HG03064 (cell line): ENCODE measurements around the gene POLA2.
"Not testable (repeated sequence)": the region's sequence is repeated elsewhere in the genome, so short reads cannot be mapped to it uniquely, and the experiment has no call there.

Source experiments
- ATAC-seq: cut with Tn5 transposase; IDR thresholded peaks from one replicate; pipeline ENCODE4 v1.9.1; 2021; ENCODE audit warnings: low read depth; ENCODE audit not compliant: unreplicated experiment

Gene POLA2

DNA sequence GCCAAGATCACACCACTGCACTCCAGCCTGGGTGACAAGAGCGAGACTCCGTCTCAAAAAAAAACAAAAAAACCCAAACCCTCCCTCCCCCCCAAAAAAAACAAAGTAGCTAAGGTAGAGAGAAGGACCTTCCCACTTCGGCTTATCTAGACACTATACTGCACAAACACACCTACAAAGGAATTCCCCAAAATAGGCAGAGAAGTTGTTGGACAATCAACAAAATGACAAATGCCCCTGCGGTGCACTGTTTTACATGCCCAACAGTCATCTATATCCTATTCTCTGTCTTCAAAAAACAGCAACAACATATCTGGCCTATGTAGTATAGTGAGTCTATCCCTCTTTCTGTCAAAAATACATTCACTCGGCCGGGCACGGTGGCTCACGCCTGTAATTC is 65.3 kb downstream of the POLA2 start:
- no peak for ATAC-seq

DNA sequence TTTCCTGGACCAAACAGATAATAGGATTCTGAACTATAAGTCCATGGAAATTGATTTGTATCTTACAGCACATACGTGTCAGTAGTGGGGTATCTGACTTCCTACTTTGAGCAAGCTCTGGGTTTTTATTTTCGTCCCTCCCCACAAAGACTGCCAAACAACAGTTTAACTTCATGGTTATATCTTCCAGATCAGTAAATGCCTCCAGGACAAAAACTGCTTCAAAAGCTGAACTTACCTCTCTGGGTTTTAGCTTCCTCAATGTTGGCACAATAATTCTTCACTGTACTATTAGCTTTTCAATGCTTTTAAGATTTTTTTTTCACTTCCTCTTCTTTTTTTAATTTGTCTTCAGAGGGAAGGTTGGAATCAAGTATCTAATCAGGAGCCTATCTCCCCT is 67.7 kb downstream of the POLA2 start:
- no peak for ATAC-seq

- ATAC-seq: no peak
Measured at GRCh38 chr11:65329944-65330403, 68.2 kb downstream of the POLA2 start.

- no peak for ATAC-seq
Measured at GRCh38 chr11:65330544-65330943, 68.8 kb downstream of the POLA2 start.

GRCh38 chr11:65332591-65332990 is 70.8 kb downstream of the POLA2 start:
- not testable (repeated sequence) for ATAC-seq

DNA sequence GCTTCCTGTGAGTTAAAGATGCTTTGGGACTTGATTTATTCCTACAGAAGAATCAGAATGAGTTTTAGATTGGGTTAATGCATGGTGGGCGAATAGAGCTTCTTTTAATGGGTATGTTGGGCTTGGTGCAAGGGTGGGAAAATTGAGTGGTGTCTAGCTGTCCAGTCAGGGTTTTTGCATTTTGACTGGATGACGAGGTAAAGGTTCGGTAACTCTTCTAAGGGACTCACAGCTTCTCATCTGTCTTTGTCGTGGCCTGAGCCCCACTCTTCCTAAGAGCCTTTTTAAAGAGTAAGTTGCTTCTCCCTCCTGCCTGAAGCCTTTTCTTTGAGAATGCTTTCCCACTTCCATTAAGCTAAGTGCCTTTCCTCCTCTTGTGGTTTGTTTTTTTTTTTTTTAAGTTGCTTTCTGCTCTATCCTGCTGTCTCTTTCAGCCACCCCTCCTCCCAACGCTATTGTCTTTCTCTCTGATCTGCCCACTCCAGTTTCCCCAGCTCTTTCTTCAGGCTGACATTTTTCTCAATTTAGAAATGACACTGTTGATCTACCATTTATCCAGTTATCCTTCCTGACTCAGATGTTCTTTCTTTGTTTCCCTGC is 73.0 kb downstream of the POLA2 start:
- ATAC-seq: no peak

- ATAC-seq: no peak
Measured at GRCh38 chr11:65338676-65339075, 76.9 kb downstream of the POLA2 start.

DNA sequence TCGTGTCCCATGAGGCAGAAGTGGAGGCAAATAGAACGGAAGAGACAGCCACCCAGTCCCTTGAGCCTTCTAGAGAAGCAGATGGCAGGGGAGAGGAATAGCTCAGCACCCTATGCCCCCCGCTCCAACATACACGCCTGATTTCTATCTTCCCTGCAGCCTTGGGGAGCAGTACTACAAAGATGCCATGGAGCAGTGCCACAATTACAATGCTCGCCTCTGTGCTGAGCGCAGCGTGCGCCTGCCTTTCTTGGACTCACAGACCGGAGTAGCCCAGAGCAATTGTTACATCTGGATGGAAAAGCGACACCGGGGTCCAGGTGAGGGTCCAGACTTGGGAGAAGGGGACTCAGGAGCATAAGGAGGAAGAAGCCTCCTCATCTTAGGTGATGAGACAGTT is 78.5 kb downstream of the POLA2 start:
- no peak for ATAC-seq

GRCh38 chr11:65341856-65342255 is 80.1 kb downstream of the POLA2 start:
- ATAC-seq: no peak
